GM12892 (cell line): ENCODE data around the gene ARL5A.

Experiments used
- POLR2A ChIP-seq: IDR thresholded peaks from 2 replicates; pipeline ENCODE4 v1.6.1; 2011; ENCODE audit warnings: low read depth, low read length, control low read depth
- POLR2AphosphoS5 ChIP-seq: IDR thresholded peaks from 2 replicates; pipeline ENCODE4 v1.6.1; 2011; ENCODE audit warnings: low read depth, low read length, control low read depth
- TAF1 ChIP-seq: IDR thresholded peaks from 2 replicates; pipeline ENCODE4 v1.6.1; 2011; ENCODE audit warnings: low read depth, mild to moderate bottlenecking, control low read depth, low read length, borderline replicate concordance

DNA sequence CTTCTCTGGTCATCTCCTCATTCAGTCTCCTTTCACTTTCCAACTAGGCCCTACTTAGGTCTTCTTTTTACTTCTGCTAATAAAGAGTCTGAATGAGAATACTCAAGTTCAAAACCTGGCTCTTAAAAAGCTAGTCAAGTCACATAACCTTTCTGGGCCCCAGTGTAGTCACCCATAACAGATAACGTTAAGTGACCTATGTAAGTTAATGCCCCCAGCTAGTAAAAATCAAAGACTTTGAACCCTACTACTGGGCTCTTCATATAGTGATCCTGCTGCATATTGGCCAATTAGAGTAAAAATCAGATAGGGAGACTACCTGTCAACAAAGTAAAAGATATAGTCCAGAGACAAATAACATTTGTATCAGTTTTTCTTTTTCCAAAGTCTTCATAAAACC is 17.7 kb downstream of the ARL5A start:
- TF ChIP-seq POLR2A, result no peak
- no peak for TF ChIP-seq TAF1
- TF ChIP-seq POLR2AphosphoS5, result no peak
